ENCODE measurements around the gene FZD10. TPM values are rescaled to one million over a fixed set of nuclear protein-coding genes. Genes with fewer than 3 reads are reported as not detected.

Gene FZD10
- total and polyA plus RNA-seq, 2 of the 13 experiments (the other 11 are each of a cell fraction or from before 2014, with no cell fraction given), result not detected

GRCh38 chr12:130203151-130203550 lies 40.9 kb downstream of the FZD10 start (continued):
- no peak for TF ChIP-seq NAIF1 (CRISPR knock-in tag; IDR thresholded peaks at IDR 0.05; ENCODE audit: borderline replicate concordance)
- TF ChIP-seq RBFOX2 (IDR thresholded peaks at IDR 0.05; ENCODE audit: low read depth, low read length), result no peak
- no peak for TF ChIP-seq HNRNPK (IDR thresholded peaks at IDR 0.05; ENCODE audit: low read depth, low read length, poor library complexity, severe bottlenecking)
- no peak for TF ChIP-seq TBP (CRISPR knock-in tag; IDR thresholded peaks at IDR 0.05)

DNA sequence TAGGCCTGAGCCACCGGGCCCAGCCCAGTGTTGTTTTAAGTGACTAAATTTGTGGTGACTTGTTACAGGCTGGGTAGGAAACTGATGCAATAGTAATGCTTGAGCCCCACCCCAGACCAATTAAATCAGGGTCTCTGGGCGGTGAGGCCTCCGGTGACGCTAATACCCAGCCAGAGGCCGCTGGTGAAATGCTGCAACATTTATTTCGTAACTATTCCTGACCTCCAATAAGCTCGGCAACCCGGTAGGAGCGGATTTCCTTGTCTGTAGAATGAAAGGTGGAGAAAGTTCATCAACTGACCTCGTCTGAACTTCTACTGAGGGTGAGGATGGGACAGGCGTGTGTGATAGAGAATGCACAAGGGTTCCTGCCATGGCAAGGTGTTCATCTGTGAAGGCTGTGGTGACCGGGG lies 42.3 kb downstream of the FZD10 start:
- ChIA-PET CTCF (ENCODE audit: low intra/inter-chr PET ratio, low total read pairs) (no interaction called here), POLR2A (no interaction called here)
- no peak for FAIRE-seq
- ATAC-seq, result no peak
- 4% methylated on average over 12 of the region's 12 CpGs for WGBS (ENCODE audit: low lambda C conversion rate)
- no peak overlapping the region for H3K9ac ChIP-seq (ENCODE audit: insufficient read depth, low read depth, low read length)
- H3K4me1 ChIP-seq (ENCODE audit: insufficient read depth, low read length), result no peaks in the 10 kb centered on the region
- no peaks in the 10 kb centered on the region for H3K9me3 ChIP-seq (ENCODE audit: low read length)
- peaks cover 2 to 11% of the 10 kb centered on the region in 2 experiments; a peak in 3 of 5 replicates for H3K27me3 ChIP-seq (ENCODE audit: control insufficient read depth in 1 of 2, insufficient read depth in 2 of 2, low read length in 2 of 2)
- in situ Hi-C loops (cut with HindIII; ENCODE audit: extremely low pct_ligation_motif_present, low pct_unique_long_range_greater_than_20kb) (no loop called here), intact Hi-C loops (cut with micrococcal nuclease; ENCODE audit: unreplicated experiment) (no loop called here)
- no TSS peak for BruUV-seq (replicated peaks)
- no peaks in the 10 kb centered on the region for H3K79me2 ChIP-seq (ENCODE audit: insufficient read depth, low read length)
- H3K27ac ChIP-seq (ENCODE audit: extremely low read length, insufficient read depth, low read length), result no peak overlapping the region
- no peak overlapping the region for H3K4me3 ChIP-seq (replicated peaks in 1 of 3; ENCODE audit: insufficient read depth in 1 of 3, low read depth in 2 of 3, low read length in 3 of 3)
- TF ChIP-seq TEAD2 (CRISPR knock-in tag; IDR thresholded peaks at IDR 0.05) (no peak), ZNF382 (CRISPR knock-in tag; IDR thresholded peaks at IDR 0.05; ENCODE audit: borderline replicate concordance) (no peak), ZBTB44 (CRISPR knock-in tag; IDR thresholded peaks at IDR 0.05) (no peak), SOX6 (IDR thresholded peaks at IDR 0.05) (no peak), SOX6 (CRISPR knock-in tag; IDR thresholded peaks at IDR 0.05) (no peak), MED13 (CRISPR knock-in tag; IDR thresholded peaks at IDR 0.05) (no peak), ZNF569 (CRISPR knock-in tag; IDR thresholded peaks at IDR 0.05; ENCODE audit: borderline replicate concordance) (no peak), PRPF4 (IDR thresholded peaks at IDR 0.05; ENCODE audit: low read depth, low read length, poor library complexity, severe bottlenecking) (no peak), GPBP1L1 (CRISPR knock-in tag; IDR thresholded peaks at IDR 0.05) (no peak), IRX3 (CRISPR knock-in tag; IDR thresholded peaks at IDR 0.05; ENCODE audit: borderline replicate concordance, low read depth) (no peak), ZNF10 (CRISPR knock-in tag; IDR thresholded peaks at IDR 0.05; ENCODE audit: borderline replicate concordance, low read depth) (no peak), ZNF589 (CRISPR knock-in tag; conservative IDR thresholded peaks at IDR 0.05) (no peak), ZFP1 (CRISPR knock-in tag; IDR thresholded peaks at IDR 0.05) (no peak)
- H2AFZ ChIP-seq (ENCODE audit: low read length), result no peak overlapping the region
- no peak for DNase-seq (ENCODE audit: low spot score)
- no peaks in the 10 kb centered on the region for H4K20me1 ChIP-seq (ENCODE audit: insufficient read depth, low read length)
- H3K36me3 ChIP-seq (replicated peaks in 1 of 2; ENCODE audit: control insufficient read depth in 1 of 2, insufficient read depth in 2 of 2, low read length in 2 of 2), result no peaks in the 10 kb centered on the region
- no peak overlapping the region for H3K4me2 ChIP-seq (ENCODE audit: low read depth, low read length)

Measured in HepG2 (cell line).